HEK293 (cell line): ENCODE measurements around the gene DPH2.
A peak's percentile ranks its signal among the peaks of the same experiment; 100 is the strongest.

Experiments
- CTCF ChIA-PET: fragments of 350-600 bp; formaldehyde crosslinking; extraction: SDS; loops from one replicate; lab custom pipeline; 2021; ENCODE audit warnings: antibody characterized with exemption; lab: Yijun Ruan, JAX
- POLR2A ChIA-PET: fragments of 300-600 bp; formaldehyde crosslinking; extraction: SDS; loops from one replicate; lab custom pipeline; 2020; ENCODE audit warnings: antibody characterized with exemption, inconsistent platforms; lab: Yijun Ruan, JAX
- H3K27ac ChIP-seq: fragments of 200-500 bp; sonication (Bioruptor generic); 2 replicates; pipeline ENCODE4 v1.5.1; 2014; ENCODE audit warnings: low read depth, low read length, control low read depth, inconsistent platforms; ENCODE audit errors: extremely low read depth
- H3K36me3 ChIP-seq, 2 experiments: fragments of 200-500 bp in 1 of 2; sonication (Bioruptor generic) in 1 of 2; 1 replicate in 1 of 2; 2 replicates in 1 of 2; pipeline ENCODE4 v1.5.1; 2014 to 2017; ENCODE audit warnings: inconsistent platforms in 2 of 2, low read length in 2 of 2; ENCODE audit not compliant: control insufficient read depth in 2 of 2, insufficient read depth in 1 of 2
- H3K4me1 ChIP-seq: fragments of 200-500 bp; sonication (Bioruptor generic); 2 replicates; pipeline ENCODE4 v1.5.1; 2014; ENCODE audit warnings: mild to moderate bottlenecking, low read length, inconsistent platforms; ENCODE audit not compliant: control insufficient read depth, insufficient read depth
- H3K4me3 ChIP-seq: 2 replicates; pipeline ENCODE4 v1.5.1; 2011; ENCODE audit warnings: low read depth, mild to moderate bottlenecking, control low read depth, low read length, moderate library complexity
- H3K9me3 ChIP-seq: fragments of 200-500 bp; sonication (Bioruptor generic); 2 replicates; pipeline ENCODE4 v1.5.1; 2014; ENCODE audit warnings: low read depth, low read length, inconsistent platforms; ENCODE audit not compliant: control insufficient read depth, insufficient read depth
- CTCF ChIP-seq: fragments of 450-650 bp; formaldehyde crosslinking; IDR thresholded peaks from 2 replicates; pipeline ENCODE4 v1.5.1; 2016; ENCODE audit warnings: missing biosample characterization, missing genetic modification characterization
- EGR2 ChIP-seq: fragments of 450-650 bp; formaldehyde crosslinking; IDR thresholded peaks from 2 replicates; pipeline ENCODE4 v1.5.1; 2016; ENCODE audit warnings: low read depth, missing biosample characterization, missing genetic modification characterization
- GLI4 ChIP-seq: fragments of 450-650 bp; formaldehyde crosslinking; IDR thresholded peaks from 2 replicates; pipeline ENCODE4 v1.5.1; 2016; ENCODE audit warnings: missing biosample characterization, missing genetic modification characterization
- KLF8 ChIP-seq: fragments of 450-650 bp; formaldehyde crosslinking; IDR thresholded peaks from 2 replicates; pipeline ENCODE4 v1.5.1; 2016; ENCODE audit warnings: missing biosample characterization, missing genetic modification characterization
- MYNN ChIP-seq: fragments of 450-650 bp; formaldehyde crosslinking; IDR thresholded peaks from 2 replicates; pipeline ENCODE4 v1.5.1; 2016; ENCODE audit warnings: missing biosample characterization, missing genetic modification characterization, borderline replicate concordance
- ZBTB17 ChIP-seq: fragments of 450-650 bp; formaldehyde crosslinking; IDR thresholded peaks from 2 replicates; pipeline ENCODE4 v1.5.1; 2016; ENCODE audit warnings: missing biosample characterization, missing genetic modification characterization
- ZFHX2 ChIP-seq: fragments of 450-650 bp; formaldehyde crosslinking; conservative IDR thresholded peaks from 2 replicates; pipeline ENCODE4 v1.5.1; 2016; ENCODE audit warnings: missing biosample characterization, missing genetic modification characterization
- ZNF121 ChIP-seq: fragments of 450-650 bp; formaldehyde crosslinking; IDR thresholded peaks from 2 replicates; pipeline ENCODE4 v1.5.1; 2016; ENCODE audit warnings: missing biosample characterization, missing genetic modification characterization
- ZNF146 ChIP-seq: fragments of 450-650 bp; formaldehyde crosslinking; IDR thresholded peaks from 2 replicates; pipeline ENCODE4 v1.5.1; 2016; ENCODE audit warnings: missing biosample characterization, missing genetic modification characterization
- ZNF174 ChIP-seq: fragments of 450-650 bp; formaldehyde crosslinking; IDR thresholded peaks from 2 replicates; pipeline ENCODE4 v1.5.0; 2017; ENCODE audit warnings: missing biosample characterization, mild to moderate bottlenecking, missing genetic modification characterization
- ZNF19 ChIP-seq: fragments of 450-650 bp; formaldehyde crosslinking; IDR thresholded peaks from 2 replicates; pipeline ENCODE4; 2016; ENCODE audit warnings: missing biosample characterization, missing genetic modification characterization, low read depth
- ZNF266 ChIP-seq: fragments of 450-650 bp; formaldehyde crosslinking; IDR thresholded peaks from 2 replicates; pipeline ENCODE4 v1.5.1; 2016; ENCODE audit warnings: missing biosample characterization, missing genetic modification characterization, low read depth
- ZNF354C ChIP-seq: fragments of 450-650 bp; formaldehyde crosslinking; IDR thresholded peaks from 2 replicates; pipeline ENCODE4 v1.5.1; 2016; ENCODE audit warnings: missing biosample characterization, missing genetic modification characterization, low read depth, borderline replicate concordance
- ZNF394 ChIP-seq: fragments of 450-650 bp; formaldehyde crosslinking; IDR thresholded peaks from 2 replicates; pipeline ENCODE4 v1.5.1; 2016; ENCODE audit warnings: missing biosample characterization, missing genetic modification characterization, mild to moderate bottlenecking, moderate library complexity, borderline replicate concordance
- ZNF416 ChIP-seq: fragments of 450-650 bp; formaldehyde crosslinking; IDR thresholded peaks from 2 replicates; pipeline ENCODE4 v1.5.1; 2016; ENCODE audit warnings: missing biosample characterization, missing genetic modification characterization
- ZNF677 ChIP-seq: fragments of 450-650 bp; IDR thresholded peaks from 2 replicates; pipeline ENCODE4 v1.5.0; 2018; ENCODE audit warnings: missing biosample characterization, mild to moderate bottlenecking, missing genetic modification characterization, moderate library complexity
- ZNF777 ChIP-seq: fragments of 450-650 bp; formaldehyde crosslinking; IDR thresholded peaks from 2 replicates; pipeline ENCODE4 v1.5.1; 2017; ENCODE audit warnings: missing biosample characterization, missing genetic modification characterization, borderline replicate concordance
- ZNF843 ChIP-seq: fragments of 450-650 bp; formaldehyde crosslinking; IDR thresholded peaks from 2 replicates; pipeline ENCODE4 v1.5.1; 2016; ENCODE audit warnings: missing biosample characterization, missing genetic modification characterization
- TF ChIP-seq, protein P1 (sequence below): fragments of 450-650 bp; formaldehyde crosslinking; IDR thresholded peaks from 2 replicates; pipeline ENCODE4 v1.5.1; 2016; ENCODE audit warnings: missing biosample characterization, missing genetic modification characterization
- TF ChIP-seq, protein P2 (sequence below): fragments of 450-650 bp; formaldehyde crosslinking; IDR thresholded peaks from 2 replicates; pipeline ENCODE4 v1.5.1; 2016; ENCODE audit warnings: missing biosample characterization, missing genetic modification characterization

Gene DPH2

GRCh38 chr1:43993206-43993914 is 23.6 kb downstream of the DPH2 start:
- H3K4me3 ChIP-seq = no peak overlapping the region
- no peak overlapping the region for H3K27ac ChIP-seq
- H3K9me3 ChIP-seq = no peaks in the 10 kb centered on the region
- H3K4me1 ChIP-seq = no peaks in the 10 kb centered on the region
- no peaks in the 10 kb centered on the region; a peak in 1 of 3 replicates for H3K36me3 ChIP-seq
- CTCF ChIA-PET = interaction anchor here (0.6 to 6.5 kb wide), 8 partner anchors 10 to 809 kb away, joined by 3 to 53 read pairs (median 6); no protein-coding TSS in a partner anchor
- POLR2A ChIA-PET = interaction anchor here (0.9 to 1.8 kb wide), 4 partner anchors 17 to 43 kb away, joined by 4 to 15 read pairs (median 4); partner anchors contain the start of genes ATP6V0B and DPH2
- TF ChIP-seq ZNF121 (tag by site-specific recombination) (peak; percentile 93), ZFHX2 (tag by site-specific recombination) (no peak)

DNA sequence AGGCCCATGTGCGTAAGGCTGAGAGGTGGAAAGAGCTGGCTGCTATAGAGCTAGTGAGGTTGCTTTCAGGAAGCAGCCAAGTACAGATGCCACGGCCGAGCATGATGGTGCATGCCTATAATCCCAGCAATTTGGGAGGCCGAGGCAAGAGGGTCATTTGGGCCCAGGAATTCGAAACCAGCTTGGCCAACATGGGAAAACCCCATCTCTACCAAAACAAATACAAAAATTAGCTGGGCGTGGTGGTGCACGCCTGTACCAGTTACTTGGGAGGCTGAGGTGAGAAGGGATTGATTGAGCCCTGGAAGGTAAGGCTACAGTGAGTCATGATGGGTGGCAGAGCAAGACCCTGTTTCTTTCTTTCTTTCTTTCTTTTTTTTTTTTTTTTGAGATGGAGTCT is 24.3 kb downstream of the DPH2 start:
- ChIA-PET POLR2A (interaction anchor here (0.6 to 1.5 kb wide), 3 partner anchors 19 to 362 kb away, joined by 4 read pairs; partner anchors contain the start of gene ATP6V0B), CTCF (interaction anchor here (2.1 to 6.5 kb wide), 3 partner anchors 12 to 54 kb away, joined by 12 to 53 read pairs (median 36); no protein-coding TSS in a partner anchor)
- H3K36me3 ChIP-seq = no peaks in the 10 kb centered on the region; a peak in 1 of 3 replicates
- no peak overlapping the region for H3K4me3 ChIP-seq
- H3K4me1 ChIP-seq = no peaks in the 10 kb centered on the region
- H3K9me3 ChIP-seq = no peaks in the 10 kb centered on the region
- TF ChIP-seq GLI4 = no peak
- TF ChIP-seq, protein P1, sequence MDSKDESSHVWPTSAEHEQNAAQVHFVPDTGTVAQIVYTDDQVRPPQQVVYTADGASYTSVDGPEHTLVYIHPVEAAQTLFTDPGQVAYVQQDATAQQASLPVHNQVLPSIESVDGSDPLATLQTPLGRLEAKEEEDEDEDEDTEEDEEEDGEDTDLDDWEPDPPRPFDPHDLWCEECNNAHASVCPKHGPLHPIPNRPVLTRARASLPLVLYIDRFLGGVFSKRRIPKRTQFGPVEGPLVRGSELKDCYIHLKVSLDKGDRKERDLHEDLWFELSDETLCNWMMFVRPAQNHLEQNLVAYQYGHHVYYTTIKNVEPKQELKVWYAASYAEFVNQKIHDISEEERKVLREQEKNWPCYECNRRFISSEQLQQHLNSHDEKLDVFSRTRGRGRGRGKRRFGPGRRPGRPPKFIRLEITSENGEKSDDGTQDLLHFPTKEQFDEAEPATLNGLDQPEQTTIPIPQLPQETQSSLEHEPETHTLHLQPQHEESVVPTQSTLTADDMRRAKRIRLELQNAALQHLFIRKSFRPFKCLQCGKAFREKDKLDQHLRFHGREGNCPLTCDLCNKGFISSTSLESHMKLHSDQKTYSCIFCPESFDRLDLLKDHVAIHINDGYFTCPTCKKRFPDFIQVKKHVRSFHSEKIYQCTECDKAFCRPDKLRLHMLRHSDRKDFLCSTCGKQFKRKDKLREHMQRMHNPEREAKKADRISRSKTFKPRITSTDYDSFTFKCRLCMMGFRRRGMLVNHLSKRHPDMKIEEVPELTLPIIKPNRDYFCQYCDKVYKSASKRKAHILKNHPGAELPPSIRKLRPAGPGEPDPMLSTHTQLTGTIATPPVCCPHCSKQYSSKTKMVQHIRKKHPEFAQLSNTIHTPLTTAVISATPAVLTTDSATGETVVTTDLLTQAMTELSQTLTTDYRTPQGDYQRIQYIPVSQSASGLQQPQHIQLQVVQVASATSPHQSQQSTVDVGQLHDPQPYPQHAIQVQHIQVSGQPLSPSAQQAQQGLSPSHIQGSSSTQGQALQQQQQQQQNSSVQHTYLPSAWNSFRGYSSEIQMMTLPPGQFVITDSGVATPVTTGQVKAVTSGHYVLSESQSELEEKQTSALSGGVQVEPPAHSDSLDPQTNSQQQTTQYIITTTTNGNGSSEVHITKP = 0 out of 2 replicates have a peak, but pooled peaks have one; percentile 19
- TF ChIP-seq ZNF266 (tag by site-specific recombination) = no peak
- H3K27ac ChIP-seq = no peak overlapping the region

DNA sequence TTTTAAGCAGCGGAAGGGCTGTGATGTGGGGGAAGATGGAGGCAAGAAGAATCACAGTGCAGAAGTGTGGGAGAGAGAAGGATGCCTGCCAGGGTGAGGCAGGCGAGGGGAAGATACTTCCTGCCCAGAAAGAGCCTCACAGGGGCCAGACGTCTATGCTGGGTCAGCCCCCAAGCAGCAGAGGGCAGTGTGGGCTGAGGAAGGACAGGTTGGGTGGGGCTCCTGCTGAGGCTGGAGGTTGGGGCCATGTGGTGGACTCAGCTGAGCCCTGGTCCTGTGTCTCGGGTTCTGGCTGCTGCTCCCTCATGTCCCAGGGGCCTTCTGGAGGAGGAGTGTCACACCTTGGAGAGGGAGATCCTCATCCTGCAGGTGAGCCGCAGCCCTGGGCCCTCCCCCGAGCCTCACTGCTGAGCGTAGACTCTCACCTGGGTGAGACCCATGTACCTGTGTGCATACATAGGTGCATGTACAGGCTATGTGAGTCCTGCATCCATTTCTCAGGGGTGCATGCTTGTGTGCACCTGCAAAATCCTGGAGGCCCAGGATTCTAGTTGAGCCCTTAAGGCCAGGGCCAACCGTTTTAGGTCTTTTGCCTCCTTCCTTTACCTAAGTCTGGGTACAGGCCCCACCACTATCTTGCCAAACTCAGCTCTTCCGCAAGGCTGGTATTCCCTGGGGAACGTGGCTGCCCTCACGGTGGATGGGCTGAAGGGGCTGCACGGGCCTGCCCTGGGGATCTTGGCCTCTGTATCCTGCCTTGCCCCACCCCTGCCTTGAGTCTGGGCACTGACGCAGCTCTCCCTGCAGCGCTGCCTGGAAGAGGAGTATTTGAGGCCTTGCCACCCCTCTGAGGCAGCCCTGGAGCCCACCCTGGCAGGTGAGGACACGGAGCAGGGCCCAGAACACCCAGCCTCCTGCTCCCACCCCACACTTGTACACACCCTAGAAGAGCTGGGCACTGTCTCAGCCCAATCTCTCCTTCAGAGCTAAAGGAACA is 25.3 kb downstream of the DPH2 start:
- H3K27ac ChIP-seq = no peak overlapping the region
- H3K4me3 ChIP-seq = no peak overlapping the region
- TF ChIP-seq ZBTB17 (tag by site-specific recombination) (no peak), CTCF (tag by site-specific recombination) (peak; percentile 63), ZNF416 (tag by site-specific recombination) (no peak), ZNF146 (no peak), ZNF19 (tag by site-specific recombination) (no peak), ZFHX2 (tag by site-specific recombination) (peak; percentile 28; the same call in 1 of the 2 replicates), MYNN (tag by site-specific recombination) (no peak), KLF8 (no peak), ZNF174 (no peak), ZNF677 (tag by site-specific recombination) (no peak), ZNF843 (tag by site-specific recombination) (no peak), ZNF777 (tag by site-specific recombination) (no peak), ZNF394 (tag by site-specific recombination) (no peak), EGR2 (peak; percentile 26; the same call in 1 of the 2 replicates), ZNF354C (tag by site-specific recombination) (no peak), GLI4 (no peak)
- TF ChIP-seq, protein P2, sequence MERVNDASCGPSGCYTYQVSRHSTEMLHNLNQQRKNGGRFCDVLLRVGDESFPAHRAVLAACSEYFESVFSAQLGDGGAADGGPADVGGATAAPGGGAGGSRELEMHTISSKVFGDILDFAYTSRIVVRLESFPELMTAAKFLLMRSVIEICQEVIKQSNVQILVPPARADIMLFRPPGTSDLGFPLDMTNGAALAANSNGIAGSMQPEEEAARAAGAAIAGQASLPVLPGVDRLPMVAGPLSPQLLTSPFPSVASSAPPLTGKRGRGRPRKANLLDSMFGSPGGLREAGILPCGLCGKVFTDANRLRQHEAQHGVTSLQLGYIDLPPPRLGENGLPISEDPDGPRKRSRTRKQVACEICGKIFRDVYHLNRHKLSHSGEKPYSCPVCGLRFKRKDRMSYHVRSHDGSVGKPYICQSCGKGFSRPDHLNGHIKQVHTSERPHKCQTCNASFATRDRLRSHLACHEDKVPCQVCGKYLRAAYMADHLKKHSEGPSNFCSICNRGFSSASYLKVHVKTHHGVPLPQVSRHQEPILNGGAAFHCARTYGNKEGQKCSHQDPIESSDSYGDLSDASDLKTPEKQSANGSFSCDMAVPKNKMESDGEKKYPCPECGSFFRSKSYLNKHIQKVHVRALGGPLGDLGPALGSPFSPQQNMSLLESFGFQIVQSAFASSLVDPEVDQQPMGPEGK = peak; percentile 44; the same call in 1 of the 2 replicates

More for the DNA sequence above, 25.3 kb downstream of the DPH2 start:
- ChIA-PET CTCF (interaction anchor here (1.2 to 6.5 kb wide), 4 partner anchors 10 to 53 kb away, joined by 3 to 53 read pairs (median 8); no protein-coding TSS in a partner anchor), POLR2A (interaction anchor here (0.6 kb wide), 1 partner anchor 361 kb away, joined by 4 read pairs; no protein-coding TSS in a partner anchor)
- Histone ChIP-seq H3K4me1 (no peaks in the 10 kb centered on the region), H3K36me3 (no peaks in the 10 kb centered on the region), H3K9me3 (no peaks in the 10 kb centered on the region)
